SK-N-SH treated with all-trans-retinoic acid at 6 μM for 48 hours (cell line): Measurements from ENCODE around the gene SHISAL2B.

Experiments
- ARNTL ChIP-seq: fragments of 450-650 bp; formaldehyde crosslinking; IDR thresholded peaks from 2 replicates; pipeline ENCODE4 v1.5.0; 2020; ENCODE audit warnings: low read depth, mild to moderate bottlenecking, moderate library complexity, borderline replicate concordance
- CREB5 ChIP-seq: fragments of 250-450 bp; sonication (Bioruptor Pico); IDR thresholded peaks from 2 replicates; pipeline ENCODE4 v1.5.1; 2020; ENCODE audit warnings: low read depth, mild to moderate bottlenecking, moderate library complexity
- CSDC2 ChIP-seq: fragments of 250-450 bp; sonication (Bioruptor Pico); IDR thresholded peaks from 2 replicates; pipeline ENCODE4 v1.5.0; 2020; ENCODE audit warnings: mild to moderate bottlenecking, moderate library complexity
- CSRNP3 ChIP-seq: fragments of 250-450 bp; sonication (Bioruptor Pico); IDR thresholded peaks from 2 replicates; pipeline ENCODE4 v1.5.1; 2021; ENCODE audit warnings: mild to moderate bottlenecking, moderate library complexity
- GLIS3 ChIP-seq: fragments of 250-450 bp; sonication (Bioruptor Pico); IDR thresholded peaks from 2 replicates; pipeline ENCODE4 v1.5.0; 2020; ENCODE audit warnings: mild to moderate bottlenecking, moderate library complexity
- ISL1 ChIP-seq: fragments of 250-450 bp; sonication (Bioruptor Pico); IDR thresholded peaks from 2 replicates; pipeline ENCODE4 v2.1.2; 2022; ENCODE audit warnings: mild to moderate bottlenecking, moderate library complexity
- POU6F1 ChIP-seq: fragments of 250-450 bp; sonication (Bioruptor Pico); IDR thresholded peaks from 2 replicates; pipeline ENCODE4 v1.8.0; 2021; ENCODE audit warnings: low read depth, mild to moderate bottlenecking, moderate library complexity, borderline replicate concordance
- PPARA ChIP-seq: fragments of 250-450 bp; sonication (Bioruptor Pico); IDR thresholded peaks from 2 replicates; pipeline ENCODE4 v1.5.0; 2020; ENCODE audit warnings: mild to moderate bottlenecking, borderline replicate concordance
- RARB ChIP-seq: fragments of 250-450 bp; sonication (Bioruptor Pico); IDR thresholded peaks from 2 replicates; pipeline ENCODE4 v1.8.0; 2021; ENCODE audit warnings: mild to moderate bottlenecking, moderate library complexity
- TOX ChIP-seq: fragments of 250-450 bp; sonication (Bioruptor Pico); IDR thresholded peaks from 2 replicates; pipeline ENCODE4 v1.8.0; 2021; ENCODE audit warnings: mild to moderate bottlenecking, moderate library complexity, borderline replicate concordance
- ZFP3 ChIP-seq: fragments of 250-450 bp; sonication (Bioruptor Pico); IDR thresholded peaks from 2 replicates; pipeline ENCODE4 v1.5.0; 2020; ENCODE audit warnings: mild to moderate bottlenecking, moderate library complexity
- ZFP30 ChIP-seq: fragments of 450-650 bp; formaldehyde crosslinking; IDR thresholded peaks from 2 replicates; pipeline ENCODE4 v1.5.0; 2022; ENCODE audit warnings: mild to moderate bottlenecking, moderate library complexity

- no peak for TF ChIP-seq CREB5 (CRISPR knock-in tag)
- no peak for TF ChIP-seq GLIS3 (CRISPR knock-in tag)
- TF ChIP-seq CSRNP3 (CRISPR knock-in tag): no peak
- no peak for TF ChIP-seq RARB (CRISPR knock-in tag)
- no peak for TF ChIP-seq PPARA (CRISPR knock-in tag)
- TF ChIP-seq ZFP3 (CRISPR knock-in tag): no peak
- TF ChIP-seq TOX (CRISPR knock-in tag): no peak
- TF ChIP-seq CSDC2 (CRISPR knock-in tag): no peak
- TF ChIP-seq ARNTL (CRISPR knock-in tag): no peak
- TF ChIP-seq POU6F1 (CRISPR knock-in tag): no peak
- no peak for TF ChIP-seq ISL1
- TF ChIP-seq ZFP30 (CRISPR knock-in tag): no peak
Observed at GRCh38 chr5:64690417-64691151, at the start of gene SHISAL2B.
